HG03108 (cell line): ENCODE data around the gene SLC35G6.
"Not testable (repeated sequence)": the region's sequence is repeated elsewhere in the genome, so short reads cannot be mapped to it uniquely, and the experiment has no call there.

Experiments used
- ATAC-seq: cut with Tn5 transposase; IDR thresholded peaks from one replicate; pipeline ENCODE4 v1.9.1; 2021; ENCODE audit warnings: moderate library complexity; ENCODE audit not compliant: unreplicated experiment

Gene SLC35G6

DNA sequence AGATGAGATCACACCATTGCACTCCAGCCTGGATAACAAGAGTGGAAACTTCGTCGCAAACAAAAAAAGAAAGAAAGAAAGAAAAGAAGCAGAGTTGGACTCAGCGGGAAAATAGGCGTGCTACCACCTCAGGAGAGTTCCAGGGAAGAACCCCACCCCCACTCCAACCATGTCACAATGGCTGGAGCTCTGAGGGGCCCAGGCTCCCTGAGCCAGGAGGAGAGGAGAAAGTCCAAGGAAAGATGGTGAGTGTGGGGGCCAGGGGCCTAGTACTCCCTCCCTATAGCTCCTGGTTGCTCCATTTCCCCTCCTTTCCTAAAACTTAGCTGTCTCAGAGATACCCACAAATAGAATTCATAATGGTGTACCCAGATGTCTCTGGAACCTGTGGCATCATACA is at the start of gene SLC35G6:
SLC35G6 (plus strand) TSS at position 172 of the 400 bp plus-strand sequence; CDS start at position 243, 71 bp downstream.
- ATAC-seq = not testable (repeated sequence)

DNA sequence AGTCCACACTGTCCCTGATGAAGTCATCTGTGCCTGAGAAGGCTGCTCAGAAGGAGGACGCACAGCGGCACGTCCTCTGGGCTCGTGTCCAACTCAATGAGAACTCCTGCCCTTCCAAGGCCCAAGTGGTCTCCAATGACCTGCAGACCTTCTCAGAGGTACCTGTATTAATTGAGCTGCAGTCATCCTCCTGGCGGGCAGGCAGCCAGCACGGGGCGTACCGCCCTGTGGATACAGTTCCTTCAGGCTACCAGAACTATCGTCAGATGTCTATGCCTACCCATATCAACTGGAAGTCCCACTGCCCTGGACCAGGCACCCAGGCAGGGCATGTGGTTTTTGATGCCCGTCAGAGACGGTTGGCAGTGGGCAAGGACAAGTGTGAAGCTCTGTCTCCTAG is 49.0 kb upstream of the SLC35G6 start:
- ATAC-seq = no peak

DNA sequence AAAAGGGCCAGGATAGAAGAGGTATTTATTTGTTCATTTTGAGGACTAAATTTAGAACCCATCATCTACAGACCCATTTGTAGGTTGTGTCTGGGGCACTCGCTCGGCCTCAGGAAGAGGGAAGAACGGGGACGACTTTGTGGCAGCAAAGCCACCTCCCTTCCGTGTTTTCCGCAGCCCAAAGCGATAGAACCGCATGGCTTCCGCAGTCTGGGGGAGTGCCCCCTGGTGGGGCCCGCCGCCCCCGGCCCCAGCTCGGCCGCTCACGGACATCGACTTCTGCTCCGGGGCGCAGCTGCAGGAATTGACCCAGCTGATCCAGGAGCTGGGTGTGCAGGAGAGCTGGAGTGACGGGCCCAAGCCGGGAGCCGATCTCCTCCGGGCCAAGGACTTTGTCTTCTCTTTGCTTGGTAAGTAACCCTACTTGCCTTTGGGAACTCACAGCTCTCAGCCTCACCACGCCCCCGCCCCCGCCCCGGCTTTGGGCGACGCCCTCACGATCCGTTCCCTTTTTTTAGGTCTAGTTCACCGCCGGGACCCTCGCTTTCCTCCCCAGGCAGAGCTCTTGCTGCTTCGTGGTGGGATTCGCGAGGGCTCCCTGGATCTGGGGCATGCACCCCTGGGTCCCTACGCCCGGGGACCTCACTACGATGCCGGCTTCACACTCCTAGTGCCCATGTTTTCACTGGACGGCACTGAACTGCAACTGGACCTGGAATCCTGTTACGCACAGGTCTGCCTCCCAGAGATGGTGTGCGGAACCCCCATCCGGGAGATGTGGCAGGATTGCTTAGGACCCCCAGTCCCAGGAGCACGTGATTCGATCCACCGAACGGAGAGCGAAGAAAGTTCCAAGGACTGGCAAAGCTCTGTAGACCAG is 45.3 kb upstream of the SLC35G6 start:
- peak; percentile 13 for ATAC-seq

- ATAC-seq = peak; percentile 39
Observed at GRCh38 chr17:7436556-7437368, 44.5 kb upstream of the SLC35G6 start.

GRCh38 chr17:7437369-7437863 is 43.8 kb upstream of the SLC35G6 start:
- ATAC-seq = no peak

GRCh38 chr17:7437950-7438614 is 43.2 kb upstream of the SLC35G6 start:
- no peak for ATAC-seq

GRCh38 chr17:7438656-7439460 is 42.4 kb upstream of the SLC35G6 start:
- no peak for ATAC-seq

DNA sequence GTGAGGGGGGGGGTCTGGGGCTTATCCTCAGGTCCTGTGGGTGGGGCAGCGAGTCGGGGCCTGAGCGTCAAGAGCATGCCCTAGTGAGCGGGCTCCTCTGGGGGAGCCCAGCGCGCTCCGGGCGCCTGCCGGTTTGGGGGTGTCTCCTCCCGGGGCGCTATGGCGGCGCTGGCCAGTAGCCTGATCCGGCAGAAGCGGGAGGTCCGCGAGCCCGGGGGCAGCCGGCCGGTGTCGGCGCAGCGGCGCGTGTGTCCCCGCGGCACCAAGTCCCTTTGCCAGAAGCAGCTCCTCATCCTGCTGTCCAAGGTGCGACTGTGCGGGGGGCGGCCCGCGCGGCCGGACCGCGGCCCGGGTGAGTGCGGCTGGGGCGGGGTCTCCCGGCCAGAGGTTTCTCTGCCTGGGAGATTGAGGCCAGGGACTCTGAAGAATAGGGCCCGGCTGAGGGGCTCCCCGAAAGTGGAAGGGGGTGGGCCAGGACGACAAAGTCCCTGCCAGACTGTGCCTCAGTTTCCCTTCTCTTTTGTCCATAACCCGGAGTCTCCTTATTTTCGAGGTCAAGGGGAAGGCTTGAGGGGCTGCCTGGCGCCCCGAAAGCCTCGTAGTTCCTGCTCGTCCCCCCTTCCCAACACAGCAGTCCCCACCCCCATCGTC is 41.7 kb upstream of the SLC35G6 start, which contains the start of gene FGF11:
FGF11 (plus strand) TSS at position 51 of the 651 bp plus-strand sequence; CDS start at position 160, 109 bp downstream.
- ATAC-seq = no peak

GRCh38 chr17:7440113-7440833 is 41.0 kb upstream of the SLC35G6 start:
- no peak for ATAC-seq

DNA sequence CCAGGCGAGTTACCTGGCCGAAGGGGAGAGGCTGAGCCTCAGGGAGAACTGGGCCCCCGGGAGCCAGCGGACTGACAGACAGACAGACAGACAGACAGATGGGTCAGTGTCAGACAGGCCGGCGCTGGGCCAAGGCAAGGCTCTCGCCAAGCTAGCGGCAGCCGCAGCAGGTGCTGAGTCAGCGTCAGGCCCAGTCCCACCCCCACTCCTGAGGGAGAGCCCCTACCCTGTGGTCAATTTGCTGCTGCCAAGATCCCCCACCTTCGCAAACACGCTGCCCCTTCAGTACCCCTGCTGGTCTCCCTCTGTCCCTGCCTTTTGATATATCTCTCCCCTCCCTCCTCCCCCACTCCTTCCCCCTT is 40.4 kb upstream of the SLC35G6 start:
- ATAC-seq = no peak

- ATAC-seq = no peak
Observed at GRCh38 chr17:7441266-7441665, 40.0 kb upstream of the SLC35G6 start.

- no peak for ATAC-seq
Observed at GRCh38 chr17:7442142-7442541, 39.1 kb upstream of the SLC35G6 start.

- no peak for ATAC-seq
Observed at GRCh38 chr17:7443499-7444485, 37.5 kb upstream of the SLC35G6 start.

GRCh38 chr17:7444682-7445618 is 36.3 kb upstream of the SLC35G6 start, which contains the start of gene CHRNB1:
CHRNB1 (plus strand) TSS chr17:7445061; CDS start chr17:7445128, 67 bp downstream.
- peak; percentile 48 for ATAC-seq

DNA sequence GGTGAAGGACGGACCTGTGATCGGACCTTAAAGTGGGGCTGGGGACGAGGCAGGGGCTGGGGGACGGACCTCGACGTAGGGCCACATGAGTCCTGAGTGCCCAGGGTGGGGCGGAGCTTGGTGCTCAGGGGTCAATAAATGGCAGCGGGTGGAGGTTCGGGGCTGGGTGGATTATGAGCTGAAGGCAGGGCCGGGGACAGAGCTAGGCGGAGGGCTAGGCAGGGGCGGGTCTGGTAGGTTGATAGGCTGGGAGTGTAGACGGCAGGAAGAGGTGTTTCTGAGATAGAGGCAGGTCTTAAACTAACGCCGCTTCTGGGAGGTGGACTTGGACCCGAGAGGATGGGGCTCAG is 35.7 kb upstream of the SLC35G6 start:
- peak; percentile 23 for ATAC-seq

DNA sequence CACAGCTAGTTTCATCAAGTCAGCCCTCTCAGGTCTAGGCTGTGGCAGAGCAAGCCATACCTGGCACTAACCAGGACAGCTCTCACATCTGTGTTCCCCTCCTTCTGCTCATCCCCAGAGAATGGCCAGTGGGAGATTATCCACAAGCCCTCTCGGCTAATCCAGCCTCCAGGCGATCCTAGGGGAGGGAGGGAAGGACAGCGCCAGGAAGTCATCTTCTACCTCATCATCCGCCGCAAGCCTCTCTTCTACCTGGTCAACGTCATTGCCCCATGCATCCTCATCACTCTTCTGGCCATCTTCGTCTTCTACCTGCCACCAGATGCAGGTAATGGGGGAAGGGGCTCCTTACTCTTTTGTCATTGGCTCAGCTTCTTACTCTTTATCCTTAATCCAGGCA is 32.8 kb upstream of the SLC35G6 start:
- no peak for ATAC-seq
